HG02885 (cell line): ENCODE measurements around the gene EDA.

Experiments
- ATAC-seq: cut with Tn5 transposase; IDR thresholded peaks from one replicate; pipeline ENCODE4 v1.9.1; 2021; ENCODE audit warnings: mild to moderate bottlenecking; ENCODE audit not compliant: unreplicated experiment, poor library complexity

Gene EDA

DNA sequence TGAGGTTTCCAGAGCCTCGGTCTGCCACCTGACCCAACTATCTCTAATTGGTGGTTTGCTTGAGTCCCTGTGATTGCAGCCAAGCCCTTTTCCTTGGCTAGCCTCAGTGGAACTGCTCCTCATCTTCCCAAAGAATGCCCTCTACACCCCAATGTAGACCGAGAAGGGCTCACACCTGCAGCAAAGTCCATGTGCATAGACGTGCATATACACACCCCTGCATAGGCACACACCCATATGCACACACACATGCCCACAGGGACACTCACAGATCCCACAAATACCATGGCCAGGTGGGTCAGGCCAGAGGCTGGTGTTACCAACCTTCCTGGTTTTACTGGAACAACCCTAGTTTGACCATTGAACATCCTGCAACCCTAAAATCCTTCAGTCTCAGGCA, 433.5 kb downstream of the EDA start:
- no peak for ATAC-seq

DNA sequence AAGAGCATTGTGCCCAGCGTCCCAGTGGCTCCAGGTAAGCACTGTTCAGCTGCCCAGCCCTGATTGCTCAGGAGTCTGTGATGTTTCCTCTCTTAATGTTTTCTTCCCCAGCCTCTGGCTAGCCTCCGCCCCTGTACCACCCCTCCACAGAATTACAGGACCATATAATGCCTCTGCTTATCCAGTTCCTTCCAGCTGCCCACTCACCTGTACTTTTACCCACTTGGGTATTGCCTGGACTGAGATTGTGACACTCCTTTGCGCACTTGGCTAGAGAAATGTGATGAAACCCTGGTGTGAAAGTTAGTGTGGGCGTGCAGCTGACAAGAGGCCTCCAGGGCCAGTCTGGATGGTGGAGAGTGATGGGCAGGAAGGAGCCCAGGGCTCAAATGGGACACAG, 434.0 kb downstream of the EDA start, which contains the start of gene AWAT2:
TSS of gene AWAT2 (minus strand) at position 14 of the 400 bp plus-strand sequence. CDS start at position 8, 6 bp downstream.
- peak; percentile 67 for ATAC-seq

GRCh38 chrX:70052895-70053615, 437.1 kb downstream of the EDA start:
- ATAC-seq = no peak

DNA sequence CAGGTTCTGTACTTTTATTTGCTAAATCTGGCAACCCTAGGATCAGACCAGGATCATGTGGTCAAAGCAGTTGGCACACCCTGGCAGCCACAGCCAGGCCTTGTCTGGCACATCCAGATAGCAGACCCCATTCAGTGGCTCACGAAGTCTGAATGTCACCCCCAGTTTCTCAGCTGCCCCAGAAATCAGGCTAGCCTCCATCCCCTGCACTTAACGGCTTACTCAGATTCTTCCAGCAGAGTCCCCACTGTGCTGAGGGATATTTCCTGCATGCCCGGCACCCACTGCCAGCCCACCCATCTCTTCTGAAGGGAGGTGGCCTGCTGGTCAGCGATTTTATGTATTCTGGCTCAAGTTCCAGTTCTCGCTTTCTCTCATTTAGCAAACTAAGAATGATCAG, 438.5 kb downstream of the EDA start:
- ATAC-seq = no peak

- ATAC-seq = no peak
These were observed 446.2 kb downstream of the EDA start, which contains the start of gene OTUD6A for GRCh38 chrX:70062076-70062475. Gene OTUD6A (plus strand): TSS chrX:70062457. CDS start chrX:70062525, 68 bp downstream.

- no peak for ATAC-seq
These were observed 447.1 kb downstream of the EDA start for GRCh38 chrX:70062961-70063550.

- ATAC-seq = no peak
These were observed 450.7 kb downstream of the EDA start for GRCh38 chrX:70066646-70067045.

GRCh38 chrX:70079297-70079696, 463.4 kb downstream of the EDA start:
- no peak for ATAC-seq

DNA sequence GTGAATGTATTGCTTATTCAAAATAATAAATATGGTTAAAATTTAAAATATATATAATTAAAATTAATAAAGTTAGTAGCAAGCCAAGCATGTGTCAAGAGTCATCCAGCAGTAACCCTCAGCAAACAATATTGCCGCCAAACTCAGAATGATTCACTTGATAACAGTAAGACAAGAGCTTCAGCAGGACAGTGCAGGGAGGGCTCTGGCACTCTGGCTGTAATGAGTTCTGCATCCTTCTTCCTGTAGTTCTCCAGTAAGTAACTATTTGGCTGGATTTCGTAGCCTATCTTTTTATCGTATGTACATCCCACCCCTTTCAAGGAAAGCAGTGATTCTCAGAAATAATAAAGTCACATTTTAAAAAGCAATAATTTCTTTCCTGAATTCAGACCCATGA, 464.0 kb downstream of the EDA start:
- ATAC-seq = no peak

GRCh38 chrX:70082723-70083122, 466.8 kb downstream of the EDA start:
- no peak for ATAC-seq

DNA sequence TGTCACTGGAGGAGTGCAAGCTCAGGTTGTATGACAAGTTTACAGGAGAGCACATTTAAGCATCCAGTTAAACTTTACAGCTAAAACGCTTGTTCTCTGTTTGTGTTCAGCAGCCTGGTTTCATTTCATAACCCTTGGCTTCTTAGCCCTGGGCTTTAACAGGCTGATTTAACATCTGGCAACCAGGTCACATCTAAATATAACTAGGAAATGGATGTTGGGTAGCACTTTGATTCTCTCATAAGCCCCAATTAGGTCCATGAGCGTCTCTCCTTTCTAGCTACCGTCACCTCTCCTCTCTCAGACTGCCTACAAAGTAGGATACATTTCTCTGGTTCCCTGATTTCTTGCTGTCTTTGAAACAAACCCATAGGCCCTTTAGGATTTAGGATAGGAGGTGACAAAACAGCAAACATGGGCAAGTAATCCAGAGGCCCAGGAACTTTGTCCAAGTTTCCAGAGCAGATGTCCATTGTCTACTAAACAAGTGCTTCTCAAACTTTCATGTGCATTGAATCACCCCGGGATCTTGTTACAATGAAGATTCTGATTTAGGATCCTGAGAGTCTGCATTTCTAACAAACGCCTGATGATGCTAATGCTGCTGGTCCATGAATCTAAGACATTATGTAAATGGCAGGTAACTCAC, 468.8 kb downstream of the EDA start:
- no peak for ATAC-seq

- no peak for ATAC-seq
These were observed 472.1 kb downstream of the EDA start for GRCh38 chrX:70087857-70088630.

DNA sequence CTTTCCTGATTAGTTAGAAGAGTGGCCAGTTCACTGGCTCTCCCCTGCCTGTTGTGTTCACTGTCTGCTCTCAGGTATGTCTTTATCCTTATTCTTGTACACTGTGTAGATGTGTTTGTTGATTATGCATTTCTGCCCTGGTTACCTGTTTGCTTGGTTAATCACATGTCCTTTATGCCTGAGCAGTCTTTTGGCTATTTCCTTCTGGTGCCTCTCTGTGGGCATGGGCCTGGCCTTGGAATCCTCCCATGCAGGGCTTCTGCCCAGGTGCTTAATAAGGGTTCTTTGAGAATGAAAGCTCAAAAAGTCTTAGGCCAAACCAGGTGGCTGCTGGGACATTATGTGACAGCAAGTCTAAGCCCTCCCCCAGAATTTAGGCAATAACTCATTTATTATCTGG, 472.8 kb downstream of the EDA start:
- no peak for ATAC-seq
